H1 (cell line): ENCODE data around the gene GFOD1. TPM values are rescaled to one million over a fixed set of nuclear protein-coding genes. Genes with fewer than 3 reads are reported as not detected.

Experiments used
- ATF2 ChIP-seq: IDR thresholded peaks from 2 replicates; pipeline ENCODE4 v1.6.1; 2012; ENCODE audit warnings: low read length, inconsistent platforms
- EZH2 ChIP-seq: fragments of 200-600 bp; sonication (generic); IDR thresholded peaks from 2 replicates; pipeline ENCODE4 v1.7.1; 2012; ENCODE audit warnings: low read depth, mild to moderate bottlenecking, moderate library complexity, low read length, inconsistent platforms; ENCODE audit not compliant: severe bottlenecking
- GABPA ChIP-seq: IDR thresholded peaks from 2 replicates; pipeline ENCODE4 v1.6.1; 2011; ENCODE audit warnings: mild to moderate bottlenecking, low read length, moderate library complexity, borderline replicate concordance; ENCODE audit not compliant: insufficient read depth
- MAX ChIP-seq: IDR thresholded peaks from 2 replicates; pipeline ENCODE4 v1.6.1; 2012; ENCODE audit warnings: inconsistent platforms
- SIN3A ChIP-seq, 2 experiments: IDR thresholded peaks in 1 of 2; conservative IDR thresholded peaks in 1 of 2; 2 replicates each; pipeline ENCODE4 v1.6.1; 2011 to 2012; ENCODE audit warnings: low read length in 2 of 2, improper control_type of control experiment in 1 of 2, low read depth in 1 of 2, mild to moderate bottlenecking in 1 of 2
- SIRT6 ChIP-seq: IDR thresholded peaks from one replicate; pipeline ENCODE4 v1.7.1; 2012; ENCODE audit warnings: low read length, inconsistent platforms
- SIX5 ChIP-seq: IDR thresholded peaks from 2 replicates; pipeline ENCODE4 v1.6.1; 2011; ENCODE audit warnings: mild to moderate bottlenecking, low read depth, low read length
- TAF7 ChIP-seq: optimal IDR thresholded peaks from 2 replicates; pipeline ENCODE3; 2011; ENCODE audit warnings: low read depth, mild to moderate bottlenecking, inconsistent platforms, low read length, moderate library complexity, borderline replicate concordance
- TEAD4 ChIP-seq: IDR thresholded peaks from 2 replicates; pipeline ENCODE4 v1.6.1; 2012; ENCODE audit warnings: low read depth, low read length, inconsistent platforms, mixed read lengths
- polyA plus RNA-seq, 7 experiments: library from polyadenylated mRNA; depleted of rRNA in 3 of 7; stranded (reverse) in 5 of 7; unstranded in 2 of 7; fragments of >200 nt in 5 of 7; fragments of 200-250 nt in 2 of 7; gene quantifications; 1 replicate in 5 of 7; 2 replicates in 1 of 7; 4 replicates in 1 of 7; pipeline versions ENCODE4 v1.2.1 to v1.2.3, GENCODE V29; 2011 to 2013; ENCODE audit warnings: missing spikeins in 2 of 7, mixed read lengths in 2 of 7
- total RNA-seq: library from RNA; stranded (reverse); fragmentation: NEBNext Ultra II Directional; extraction: Animal tissue kit (Norgen Biotek cat#: 25700); gene quantifications from 2 replicates; pipeline ENCODE4 v1.2.1, GENCODE V29; 2021

The GFOD1 gene
- total and polyA plus RNA-seq, 2 of the 8 experiments (the other 6 are each of a cell fraction or from before 2014, with no cell fraction given), result 2.5 to 8.8 TPM

- TF ChIP-seq ATF2 (no peak), TEAD4 (no peak), SIX5 (no peak), GABPA (no peak), TAF7 (no peak), SIRT6 (no peak), EZH2 (peak; percentile 49), SIN3A (conservative IDR thresholded peaks at IDR 0.05 in 1 of 2, IDR thresholded peaks at IDR 0.05 in 1 of 2; ENCODE audit: low read depth in 1 of 2, low read length in 2 of 2) (peak in 1 of 2 experiments; percentile 14; a peak in 1 of 4 replicates), MAX (peak; percentile 39; the same call in 1 of the 2 replicates)
Observed at GRCh38 chr6:13486679-13487121, 700 bp downstream of the GFOD1 start (continued).
